Measurements from ENCODE around the gene TRPM3.

Gene TRPM3

DNA sequence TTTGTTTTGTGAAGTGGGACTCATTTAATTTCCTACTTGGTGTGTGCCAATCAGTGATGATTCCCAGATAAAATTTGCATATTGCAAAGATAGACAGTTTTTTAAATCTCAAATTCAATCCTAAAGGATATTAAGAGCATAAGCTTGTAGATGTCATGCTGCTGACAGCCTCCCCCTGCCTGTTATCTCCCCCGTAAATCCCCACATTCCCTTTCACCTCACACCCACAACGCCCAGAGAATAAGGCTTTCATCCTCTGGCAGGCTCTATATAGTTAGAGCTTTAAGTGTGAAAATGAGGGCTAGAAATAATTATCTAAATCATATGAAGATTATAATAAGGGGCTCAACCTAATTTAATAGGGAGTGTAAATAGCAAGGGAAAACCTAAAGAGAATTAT lies 265.0 kb downstream of the TRPM3 start:
- TF ChIP-seq, protein P1, sequence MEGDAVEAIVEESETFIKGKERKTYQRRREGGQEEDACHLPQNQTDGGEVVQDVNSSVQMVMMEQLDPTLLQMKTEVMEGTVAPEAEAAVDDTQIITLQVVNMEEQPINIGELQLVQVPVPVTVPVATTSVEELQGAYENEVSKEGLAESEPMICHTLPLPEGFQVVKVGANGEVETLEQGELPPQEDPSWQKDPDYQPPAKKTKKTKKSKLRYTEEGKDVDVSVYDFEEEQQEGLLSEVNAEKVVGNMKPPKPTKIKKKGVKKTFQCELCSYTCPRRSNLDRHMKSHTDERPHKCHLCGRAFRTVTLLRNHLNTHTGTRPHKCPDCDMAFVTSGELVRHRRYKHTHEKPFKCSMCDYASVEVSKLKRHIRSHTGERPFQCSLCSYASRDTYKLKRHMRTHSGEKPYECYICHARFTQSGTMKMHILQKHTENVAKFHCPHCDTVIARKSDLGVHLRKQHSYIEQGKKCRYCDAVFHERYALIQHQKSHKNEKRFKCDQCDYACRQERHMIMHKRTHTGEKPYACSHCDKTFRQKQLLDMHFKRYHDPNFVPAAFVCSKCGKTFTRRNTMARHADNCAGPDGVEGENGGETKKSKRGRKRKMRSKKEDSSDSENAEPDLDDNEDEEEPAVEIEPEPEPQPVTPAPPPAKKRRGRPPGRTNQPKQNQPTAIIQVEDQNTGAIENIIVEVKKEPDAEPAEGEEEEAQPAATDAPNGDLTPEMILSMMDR (IDR thresholded peaks at IDR 0.05; ENCODE audit: insufficient read depth, low read length, missing control alignments), result no peak
- ChIA-PET POLR2A (no interaction called here), CTCF (interaction anchor here (1.5 kb wide), 1 partner anchor 11 kb away, joined by 4 read pairs; no protein-coding TSS in a partner anchor)
- DNase-seq (ENCODE audit: low read depth, low spot score), result no peak
- no peak overlapping the region for H3K4me3 ChIP-seq (ENCODE audit: low read depth, low read length)

DNA sequence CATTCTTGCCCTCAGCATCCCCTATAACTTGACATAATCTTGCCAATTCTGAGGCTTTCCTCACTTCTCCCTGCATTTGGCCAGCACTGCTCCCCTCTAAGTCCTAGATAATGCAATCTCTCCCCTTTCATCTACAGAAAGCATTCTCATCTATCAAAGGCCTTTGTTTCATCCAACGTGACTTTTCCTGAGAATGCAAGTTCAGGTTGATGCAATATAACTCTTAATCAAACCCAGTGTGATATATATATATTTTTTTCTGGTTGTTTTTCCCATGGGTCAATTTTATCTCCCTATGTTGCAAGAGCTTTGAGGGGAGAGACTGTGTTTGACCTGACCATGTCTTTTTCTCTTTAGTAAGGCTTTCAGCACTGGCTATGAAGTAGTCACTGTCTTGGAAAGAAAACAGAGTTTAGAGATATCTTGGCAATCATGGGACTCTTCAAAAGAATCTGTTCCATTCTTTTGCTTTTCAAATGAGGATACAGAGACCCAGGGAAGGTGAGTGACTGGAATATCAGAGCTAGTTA lies 268.6 kb downstream of the TRPM3 start:
- ChIA-PET POLR2A (no interaction called here), CTCF (interaction anchor here (0.8 kb wide), 1 partner anchor 395 kb away, joined by 3 read pairs; no protein-coding TSS in a partner anchor)
- TF ChIP-seq, protein P1 (IDR thresholded peaks at IDR 0.05; ENCODE audit: insufficient read depth, low read length, missing control alignments), result no peak
- no peak overlapping the region for H3K4me3 ChIP-seq (ENCODE audit: low read depth, low read length)
- no peak for DNase-seq (ENCODE audit: low read depth, low spot score)

DNA sequence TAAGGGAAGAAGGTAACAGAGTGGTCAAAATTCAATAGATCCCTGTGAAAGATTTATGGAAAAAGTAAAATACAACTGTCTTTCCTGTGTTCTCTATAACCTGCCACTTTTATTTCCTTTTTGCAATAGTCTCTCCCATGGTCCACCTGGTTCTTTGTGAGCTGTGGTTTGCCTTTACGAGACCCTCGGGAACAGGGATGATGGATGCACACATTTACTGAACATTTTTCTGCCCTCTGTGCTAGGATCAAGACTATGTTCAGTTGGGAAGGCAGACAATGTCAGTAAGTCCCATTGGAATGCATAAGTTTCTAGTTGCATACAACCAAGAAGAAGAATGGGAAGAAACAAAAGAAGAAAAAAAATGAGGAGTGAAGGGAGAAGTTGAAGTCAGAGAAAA lies 281.2 kb downstream of the TRPM3 start:
- TF ChIP-seq, protein P1 (IDR thresholded peaks at IDR 0.05; ENCODE audit: insufficient read depth, low read length, missing control alignments), result no peak
- DNase-seq (ENCODE audit: low read depth, low spot score), result no peak
- ChIA-PET CTCF (no interaction called here), POLR2A (no interaction called here)
- no peak overlapping the region for H3K4me3 ChIP-seq (ENCODE audit: low read depth, low read length)

GRCh38 chr9:70835323-70835722 lies 286.1 kb downstream of the TRPM3 start:
- ChIA-PET POLR2A (no interaction called here), CTCF (no interaction called here)
- TF ChIP-seq, protein P1 (IDR thresholded peaks at IDR 0.05; ENCODE audit: insufficient read depth, low read length, missing control alignments), result no peak
- no peak overlapping the region for H3K4me3 ChIP-seq (ENCODE audit: low read depth, low read length)
- DNase-seq (ENCODE audit: low read depth, low spot score), result no peak

- ChIA-PET POLR2A (no interaction called here), CTCF (no interaction called here)
- TF ChIP-seq, protein P1 (IDR thresholded peaks at IDR 0.05; ENCODE audit: insufficient read depth, low read length, missing control alignments), result no peak
- DNase-seq (ENCODE audit: low read depth, low spot score), result no peak
- no peak overlapping the region for H3K4me3 ChIP-seq (ENCODE audit: low read depth, low read length)
These were observed 288.9 kb downstream of the TRPM3 start for GRCh38 chr9:70832492-70832891.

GRCh38 chr9:70830618-70831017 lies 290.8 kb downstream of the TRPM3 start:
- CTCF ChIA-PET, result no interaction called here
- TF ChIP-seq, protein P1 (IDR thresholded peaks at IDR 0.05; ENCODE audit: insufficient read depth, low read length, missing control alignments), result no peak
- POLR2A ChIA-PET, result no interaction called here
- H3K4me3 ChIP-seq (ENCODE audit: low read depth, low read length), result no peak overlapping the region
- DNase-seq (ENCODE audit: low read depth, low spot score), result no peak
